GM19468 (cell line): Measurements from ENCODE around the gene HORMAD2.

Experiments
- ATAC-seq: cut with Tn5 transposase; IDR thresholded peaks from one replicate; pipeline ENCODE4 v1.9.1; 2021; ENCODE audit warnings: mild to moderate bottlenecking, moderate library complexity, moderate number of reproducible peaks; ENCODE audit not compliant: unreplicated experiment; ENCODE audit errors: extremely low read depth

HORMAD2 gene

DNA sequence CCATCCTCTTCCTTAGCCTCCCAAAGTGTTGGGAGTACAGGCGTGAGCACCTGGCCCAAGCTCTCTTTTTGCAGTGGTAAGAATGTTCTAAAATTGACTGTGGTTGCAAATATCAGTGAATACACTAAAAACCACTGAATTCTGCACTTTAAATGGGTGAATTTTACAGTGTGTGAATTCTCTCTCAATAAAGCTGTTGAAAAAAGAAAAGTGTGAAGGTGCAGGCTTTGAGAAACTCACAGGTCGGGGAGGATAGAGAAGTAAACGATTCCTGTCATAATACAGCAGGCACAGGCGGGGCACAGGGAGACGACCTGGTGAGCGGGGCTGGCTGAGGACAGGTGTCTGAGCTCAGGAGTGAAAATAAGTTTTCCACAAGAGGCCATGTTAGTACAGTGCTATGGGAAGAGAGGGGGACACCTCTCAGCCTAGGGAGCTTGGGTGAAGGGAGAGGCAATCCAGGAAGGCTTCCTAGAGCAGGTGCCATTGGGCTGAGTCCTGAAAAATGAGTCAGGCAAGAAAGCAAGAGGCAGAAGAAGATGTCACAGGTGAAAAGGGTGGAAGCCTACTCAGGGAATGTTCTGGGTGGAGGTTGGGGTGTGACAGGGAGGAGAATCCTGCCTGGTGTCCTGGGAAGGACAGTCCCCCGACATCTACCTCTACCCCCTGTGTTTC, 140.2 kb downstream of the HORMAD2 start:
- ATAC-seq: no peak

DNA sequence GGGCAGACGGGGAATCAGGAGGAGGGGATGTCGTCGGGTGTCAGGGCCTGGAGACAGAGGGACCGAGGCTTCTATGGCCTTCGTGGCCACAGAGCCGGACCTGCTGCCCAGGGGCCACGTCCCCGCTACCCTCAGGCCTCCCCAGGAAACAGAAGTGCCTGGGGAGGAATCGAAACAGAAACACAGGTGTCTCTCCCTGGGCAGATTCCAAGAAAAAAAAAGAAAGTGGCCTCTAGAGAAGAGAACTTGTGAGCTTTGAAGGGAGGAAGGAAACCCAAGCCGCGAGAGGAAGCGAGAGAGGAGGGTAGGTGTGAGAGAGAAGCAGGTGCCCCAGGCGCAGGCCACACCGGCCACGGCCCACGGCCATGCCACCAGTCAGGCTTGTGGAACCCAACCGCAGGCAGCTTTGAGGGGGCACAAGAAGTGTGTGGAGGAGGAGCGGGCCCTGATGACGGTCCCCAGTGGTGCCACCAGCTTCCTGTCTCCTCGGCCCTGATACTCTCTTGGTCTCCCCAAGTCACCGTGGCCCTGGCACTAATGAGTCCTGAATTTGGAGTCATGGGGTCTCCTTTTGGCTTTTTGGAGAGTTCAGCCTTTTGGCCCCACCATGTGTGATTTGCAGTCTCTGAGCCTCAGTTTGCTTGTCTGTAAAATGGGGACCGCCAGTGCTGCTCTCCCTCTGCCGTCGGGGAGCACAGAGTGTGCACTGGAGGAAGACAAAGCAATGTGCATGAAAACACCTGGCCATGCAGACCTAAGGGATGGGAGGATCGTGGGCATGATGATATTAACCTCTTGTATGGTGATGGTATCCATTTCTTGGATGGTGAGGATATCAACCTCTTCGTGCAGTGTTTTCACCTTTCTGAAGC, 141.1 kb downstream of the HORMAD2 start:
- ATAC-seq: no peak

DNA sequence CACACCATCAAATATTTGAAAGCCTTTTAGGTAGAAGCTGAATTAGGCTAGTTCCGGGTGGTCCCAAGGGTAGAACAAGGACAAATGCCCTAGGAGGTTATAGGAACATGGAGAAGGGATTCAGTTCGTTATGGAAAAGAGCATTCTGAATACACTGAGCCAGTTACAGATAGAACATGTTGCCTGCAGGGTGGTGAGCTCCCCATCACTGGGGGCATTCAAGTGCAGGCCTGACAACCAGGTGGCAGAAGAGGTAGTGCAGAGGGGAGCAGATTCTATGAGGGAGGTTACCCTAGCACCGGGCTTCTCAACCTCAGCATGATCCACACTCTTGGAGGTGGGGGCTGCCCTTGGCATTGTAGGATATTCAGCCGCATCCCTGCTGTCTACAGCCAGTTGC, 142.1 kb downstream of the HORMAD2 start:
- no peak for ATAC-seq

DNA sequence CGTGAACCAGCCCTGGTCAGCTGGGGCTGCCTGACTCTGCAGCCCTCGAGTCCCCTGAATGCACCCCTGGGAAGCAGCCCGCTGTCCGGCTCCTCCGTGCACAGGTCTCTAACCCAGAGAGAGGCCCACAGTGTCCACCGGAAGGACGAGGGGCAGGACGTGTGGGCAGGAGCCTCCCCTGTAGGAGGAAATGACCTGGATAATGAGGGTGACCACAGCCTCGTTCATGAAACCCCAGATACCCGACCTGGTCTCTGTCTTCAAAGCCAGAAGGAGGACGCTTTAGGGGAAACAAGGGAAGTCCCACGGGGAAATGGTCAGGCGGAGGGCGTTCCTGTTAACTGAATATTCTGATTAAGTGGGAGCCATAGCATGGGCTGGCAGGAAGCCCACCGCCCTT, 143.0 kb downstream of the HORMAD2 start:
- ATAC-seq: no peak

DNA sequence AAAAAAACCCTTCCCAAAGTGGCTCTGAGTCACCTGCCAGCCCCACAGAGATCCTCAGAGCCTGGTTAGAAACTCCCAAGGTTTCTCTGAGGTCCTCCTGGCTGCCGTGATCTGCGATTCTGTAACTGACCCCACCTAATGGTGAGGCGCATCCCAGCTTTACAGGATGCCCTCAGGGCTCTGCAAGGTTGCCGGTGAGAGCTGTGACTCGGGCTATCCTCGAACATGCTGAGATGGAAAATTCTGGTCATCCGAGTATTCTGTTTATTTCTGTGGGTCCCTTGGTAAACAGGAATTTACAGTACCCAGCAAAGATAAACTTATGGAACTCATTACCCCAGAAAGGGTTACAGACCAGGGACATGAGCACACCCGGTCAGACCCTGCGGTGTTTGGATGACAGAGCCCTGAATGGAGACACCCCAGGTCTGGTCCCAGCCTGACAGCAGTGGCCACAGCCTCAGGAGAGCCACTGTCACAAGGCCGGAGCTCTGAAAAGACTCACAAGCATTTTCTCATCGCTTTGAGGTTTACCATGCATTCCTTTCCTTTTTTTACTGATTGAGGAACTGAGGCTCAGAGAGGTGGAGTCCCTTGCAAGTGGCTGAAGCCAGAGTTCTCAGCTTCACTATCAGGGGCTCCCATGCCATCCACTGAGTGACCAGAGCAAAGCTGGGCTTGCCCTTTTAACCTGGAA, 144.0 kb downstream of the HORMAD2 start:
- no peak for ATAC-seq

DNA sequence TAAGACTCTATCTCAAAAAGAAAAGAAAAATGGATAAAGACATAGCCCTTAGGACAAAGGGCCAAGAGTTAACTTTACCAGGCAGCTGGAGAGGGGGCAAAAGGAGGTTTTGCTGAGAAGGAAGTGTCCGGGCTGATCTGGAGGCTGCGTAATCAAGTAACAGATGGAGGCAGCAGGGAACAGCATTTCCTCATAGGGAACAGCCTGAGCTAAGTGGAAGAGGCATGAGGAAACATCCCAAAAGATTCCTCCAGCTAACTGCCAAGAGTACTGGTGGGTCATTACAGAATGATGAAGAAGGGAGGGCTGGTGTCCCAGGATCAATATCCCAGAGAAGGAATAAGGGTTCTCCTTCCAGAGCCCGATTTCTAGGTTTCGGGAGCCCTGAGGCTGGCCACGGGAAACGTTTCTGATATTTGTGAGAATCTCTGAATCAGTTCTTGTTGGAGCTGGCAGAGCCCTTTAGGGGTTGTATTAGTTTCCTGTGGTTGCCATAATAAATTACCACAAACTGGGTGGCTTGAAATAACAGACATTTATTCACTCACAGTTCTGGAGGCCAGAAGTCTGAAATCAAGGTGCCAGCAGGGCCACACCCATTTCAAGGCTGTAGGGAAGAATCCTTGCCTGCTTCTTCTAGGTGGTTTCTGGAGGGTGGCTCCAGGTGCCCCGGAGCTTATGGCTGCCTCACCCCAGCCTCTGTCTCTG, 145.1 kb downstream of the HORMAD2 start:
- no peak for ATAC-seq

DNA sequence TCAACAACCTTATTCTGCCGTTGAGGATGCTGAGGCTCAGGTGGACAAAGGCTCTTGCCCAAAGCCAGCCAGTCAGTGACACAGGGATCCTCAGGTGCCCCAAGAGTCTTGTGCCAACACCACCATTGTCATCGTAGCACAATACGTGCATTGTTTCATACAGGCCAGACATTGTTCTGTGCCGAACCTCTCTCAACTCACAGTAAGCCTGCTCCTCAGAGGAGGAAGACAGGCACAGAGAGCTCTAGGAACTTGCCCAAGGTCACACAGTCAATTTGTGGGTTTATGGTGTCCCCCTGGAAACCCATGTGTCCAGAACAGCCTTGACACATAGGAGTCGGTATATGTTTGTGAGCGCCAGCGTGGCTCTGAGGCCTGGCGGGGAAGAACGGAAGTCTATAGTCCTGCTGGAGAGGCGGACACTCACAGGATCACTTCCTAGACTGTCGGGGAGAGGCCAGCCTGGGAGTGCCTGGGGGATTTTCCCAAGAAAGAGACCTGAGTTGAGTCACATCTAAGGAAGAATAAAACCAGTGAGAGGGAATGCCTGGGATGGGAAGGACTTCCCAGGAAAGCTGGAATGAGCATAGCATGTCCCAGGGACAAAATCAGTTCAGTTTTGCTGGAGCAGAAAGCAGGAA, 146.0 kb downstream of the HORMAD2 start:
- ATAC-seq: no peak
